Measurements from ENCODE around the gene KCNIP3.
A peak's percentile ranks its signal among the peaks of the same experiment; 100 is the strongest.

The KCNIP3 gene

GRCh38 chr2:95402370-95403203, 105.4 kb downstream of the KCNIP3 start, which contains the start of gene FAHD2A (continued):
- TF ChIP-seq ZBTB49 (tag by site-specific recombination; IDR thresholded peaks at IDR 0.05; ENCODE audit: low read depth) (no peak), ZBTB17 (tag by site-specific recombination; IDR thresholded peaks at IDR 0.05) (peak; percentile 81), SP3 (tag by site-specific recombination; IDR thresholded peaks at IDR 0.05) (peak; percentile 73), SP2 (tag by site-specific recombination; IDR thresholded peaks at IDR 0.05) (peak; percentile 77), SCRT1 (tag by site-specific recombination; IDR thresholded peaks at IDR 0.05; ENCODE audit: borderline replicate concordance) (no peak), ZNF426 (tag by site-specific recombination; IDR thresholded peaks at IDR 0.05) (no peak), SP7 (tag by site-specific recombination; IDR thresholded peaks at IDR 0.05) (peak; percentile 44; the same call in 1 of the 2 replicates), ZNF391 (tag by site-specific recombination; IDR thresholded peaks at IDR 0.05; ENCODE audit: borderline replicate concordance, low read depth) (no peak), ZFP3 (tag by site-specific recombination; IDR thresholded peaks at IDR 0.05; ENCODE audit: low read depth) (no peak), ZNF335 (tag by site-specific recombination; conservative IDR thresholded peaks at IDR 0.05) (peak; percentile 93), ZNF777 (tag by site-specific recombination; IDR thresholded peaks at IDR 0.05; ENCODE audit: borderline replicate concordance) (0 out of 2 replicates have a peak, but pooled peaks have one; percentile 30), PATZ1 (tag by site-specific recombination; IDR thresholded peaks at IDR 0.05) (no peak), ZNF677 (tag by site-specific recombination; IDR thresholded peaks at IDR 0.05) (no peak), ZFP37 (tag by site-specific recombination; IDR thresholded peaks at IDR 0.05) (0 out of 2 replicates have a peak, but pooled peaks have one; percentile 46), ZFHX2 (tag by site-specific recombination; conservative IDR thresholded peaks at IDR 0.05) (no peak), ZNF10 (tag by site-specific recombination; IDR thresholded peaks at IDR 0.05) (0 out of 2 replicates have a peak, but pooled peaks have one; percentile 35), ZNF571 (tag by site-specific recombination; IDR thresholded peaks at IDR 0.05) (no peak), PBX3 (CRISPR knock-in tag; IDR thresholded peaks at IDR 0.05) (peak; percentile 66; the same call in 1 of the 2 replicates), ZNF266 (tag by site-specific recombination; IDR thresholded peaks at IDR 0.05; ENCODE audit: low read depth) (no peak), ZNF202 (tag by site-specific recombination; IDR thresholded peaks at IDR 0.05; ENCODE audit: borderline replicate concordance) (no peak), ZNF837 (tag by site-specific recombination; IDR thresholded peaks at IDR 0.05) (no peak), ZNF560 (tag by site-specific recombination; IDR thresholded peaks at IDR 0.05; ENCODE audit: borderline replicate concordance) (no peak), ZNF175 (tag by site-specific recombination; IDR thresholded peaks at IDR 0.05) (no peak), ELK4 (IDR thresholded peaks at IDR 0.05; ENCODE audit: borderline replicate concordance, low read depth, low read length) (no peak), BCL11A (tag by site-specific recombination; IDR thresholded peaks at IDR 0.05; ENCODE audit: low read depth) (0 out of 2 replicates have a peak, but pooled peaks have one; percentile 52), ZNF501 (tag by site-specific recombination; IDR thresholded peaks at IDR 0.05) (peak; percentile 83), ZNF239 (tag by site-specific recombination; IDR thresholded peaks at IDR 0.05) (no peak), ZNF776 (tag by site-specific recombination; IDR thresholded peaks at IDR 0.05; ENCODE audit: borderline replicate concordance) (no peak), ZNF664 (tag by site-specific recombination; IDR thresholded peaks at IDR 0.05) (no peak), KLF9 (tag by site-specific recombination; IDR thresholded peaks at IDR 0.05; ENCODE audit: low read depth) (no peak), GLIS1 (tag by site-specific recombination; IDR thresholded peaks at IDR 0.05) (0 out of 2 replicates have a peak, but pooled peaks have one; percentile 14), ZBTB8A (tag by site-specific recombination; IDR thresholded peaks at IDR 0.05) (peak; percentile 89), ZBTB21 (tag by site-specific recombination; IDR thresholded peaks at IDR 0.05) (peak; percentile 92), GLIS2 (tag by site-specific recombination; IDR thresholded peaks at IDR 0.05) (peak; percentile 19)
